CD4-positive, alpha-beta T cell (primary cell): Measurements from ENCODE around the gene TMEM74B. TPM values are rescaled to one million over a fixed set of nuclear protein-coding genes. Genes with fewer than 3 reads are reported as not detected.

Experiments
- ATAC-seq: fragments of 200-7000 bp; cut with Tn5 transposase; one replicate; pipeline ENCODE4 v1.10.0; 2022; ENCODE audit warnings: mild to moderate bottlenecking; ENCODE audit not compliant: poor library complexity
- CTCF ChIA-PET: fragments of 350-600 bp; sonication (Branson Sonifier 250); formaldehyde crosslinking; loops from one replicate; lab custom pipeline; 2021; ENCODE audit warnings: antibody characterized with exemption, inconsistent platforms; lab: Charles Lee
- POLR2A ChIA-PET: fragments of 350-600 bp; sonication (Branson Sonifier 250); formaldehyde crosslinking; loops from one replicate; lab custom pipeline; 2021; ENCODE audit warnings: antibody characterized with exemption, inconsistent platforms; lab: Charles Lee
- DNase-seq, 14 experiments: peaks; one replicate each; pipeline ENCODE4 v3.0.0-alpha.2; 2013 to 2020; ENCODE audit warnings: mixed read lengths in 2 of 14
- H3K27ac ChIP-seq, 2 donors: one replicate each; pipeline versions ENCODE4 v1.5.1 to v1.7.0; 2013; ENCODE audit warnings: low read length in 2 of 2, low read depth in 1 of 2, mild to moderate bottlenecking in 1 of 2
- H3K27me3 ChIP-seq, 2 experiments: 1 replicate in 1 of 2; 2 replicates in 1 of 2; pipeline versions ENCODE4 v1.6.1 to v1.7.0; 2013; ENCODE audit warnings: low read length in 2 of 2, control low read depth in 1 of 2, mild to moderate bottlenecking in 1 of 2, moderate library complexity in 1 of 2; ENCODE audit not compliant: insufficient read depth in 2 of 2, control insufficient read depth in 1 of 2
- H3K36me3 ChIP-seq: one replicate; pipeline ENCODE4 v1.6.1; 2013; ENCODE audit warnings: low read length, control low read depth; ENCODE audit not compliant: insufficient read depth
- H3K4me1 ChIP-seq: one replicate; pipeline ENCODE4 v1.6.1; 2013; ENCODE audit warnings: low read length, control low read depth; ENCODE audit not compliant: insufficient read depth
- H3K4me3 ChIP-seq: one replicate; pipeline ENCODE4 v1.5.1; 2013; ENCODE audit warnings: mild to moderate bottlenecking, low read length, moderate library complexity
- H3K9me3 ChIP-seq, 2 experiments: 1 replicate in 1 of 2; 2 replicates in 1 of 2; pipeline versions ENCODE4 v1.6.1 to v1.7.0; 2013; ENCODE audit warnings: low read length in 2 of 2, mild to moderate bottlenecking in 2 of 2, control low read depth in 1 of 2, moderate library complexity in 1 of 2; ENCODE audit not compliant: control insufficient read depth in 1 of 2, insufficient read depth in 1 of 2
- H3K27ac Mint-ChIP-seq: one replicate; pipeline ENCODE4 v1.8.0; 2020; ENCODE audit warnings: mixed read lengths
- H3K27me3 Mint-ChIP-seq: one replicate; pipeline ENCODE4 v1.8.0; 2021; ENCODE audit warnings: mixed read lengths
- H3K36me3 Mint-ChIP-seq: one replicate; pipeline ENCODE4 v1.8.0; 2021; ENCODE audit warnings: low read depth, mixed read lengths
- H3K4me1 Mint-ChIP-seq: one replicate; pipeline ENCODE4 v1.8.0; 2021; ENCODE audit warnings: low read depth, mixed read lengths
- H3K4me3 Mint-ChIP-seq: one replicate; pipeline ENCODE4 v1.8.0; 2020; ENCODE audit warnings: mild to moderate bottlenecking, mixed read lengths
- H3K9me3 Mint-ChIP-seq: one replicate; pipeline ENCODE4 v1.8.0; 2020; ENCODE audit warnings: mixed read lengths
- CTCF ChIP-seq: fragments of 200-600 bp; IDR thresholded peaks from one replicate; pipeline ENCODE4 v1.8.0; 2022; ENCODE audit warnings: antibody characterized with exemption, mild to moderate bottlenecking
- intact Hi-C, 2 experiments: fragments of 100-400 bp; cut with DNase I in 1 of 2; cut with micrococcal nuclease in 1 of 2; formaldehyde crosslinking; loops; one replicate each; pipeline versions ENCODE4 v1.15.1 to v1.9.0; 2023 to 2025; cut with DNase I, micrococcal nuclease
- total RNA-seq, 174 experiments: library from RNA in 2 of 174; stranded (reverse) in 2 of 174; gene quantifications; one replicate each; pipeline ENCODE4 v1.2.3 and lab custom pipeline; 2021 to 2026

Gene TMEM74B
- total RNA-seq, 2 experiments from 2014 or later, result 0.17 TPM; not detected in 1

GRCh38 chr20:1212023-1212422 is 27.2 kb upstream of the TMEM74B start:
- CTCF ChIA-PET, result interaction anchor here (0.9 to 1.6 kb wide), 3 partner anchors 14 to 257 kb away, joined by 3 to 20 read pairs (median 3); partner anchors contain the start of gene RAD21L1
- POLR2A ChIA-PET, result interaction anchor here (1.3 kb wide), 1 partner anchor 104 kb away, joined by 3 read pairs; no protein-coding TSS in a partner anchor
- Mint-ChIP-seq H3K4me3 (no peak overlapping the region), H3K27me3 (peaks cover 10% of the 10 kb centered on the region), H3K4me1 (peaks cover 36% of the 10 kb centered on the region), H3K36me3 (no peaks in the 10 kb centered on the region), H3K27ac (no peak overlapping the region), H3K9me3 (no peaks in the 10 kb centered on the region)
- H3K27ac ChIP-seq, result no peak overlapping the region
- no peaks in the 10 kb centered on the region for H3K27me3 ChIP-seq
- peaks cover 26% of the 10 kb centered on the region for H3K4me1 ChIP-seq
- ATAC-seq (no peak), DNase-seq (no peak)
- no peaks in the 10 kb centered on the region for H3K9me3 ChIP-seq
- intact Hi-C loops, result loop anchor here (2.0 to 10.0 kb wide), 7 partner anchors 103 to 395 kb away; no protein-coding TSS in a partner anchor
- H3K4me3 ChIP-seq, result no peak overlapping the region
- no peaks in the 10 kb centered on the region for H3K36me3 ChIP-seq
- TF ChIP-seq CTCF, result no peak

GRCh38 chr20:1210501-1210900 is 25.7 kb upstream of the TMEM74B start:
- Histone ChIP-seq H3K36me3 (no peaks in the 10 kb centered on the region), H3K27ac (no peak overlapping the region), H3K4me3 (no peak overlapping the region), H3K27me3 (no peaks in the 10 kb centered on the region), H3K9me3 (no peaks in the 10 kb centered on the region), H3K4me1 (peaks cover 11% of the 10 kb centered on the region)
- Mint-ChIP-seq H3K9me3 (no peaks in the 10 kb centered on the region), H3K27ac (no peak overlapping the region), H3K27me3 (peaks cover 10% of the 10 kb centered on the region), H3K36me3 (no peaks in the 10 kb centered on the region), H3K4me3 (no peak overlapping the region), H3K4me1 (peaks cover 21% of the 10 kb centered on the region)
- ATAC-seq (no peak), DNase-seq (no peak)
- POLR2A ChIA-PET, result no interaction called here
- intact Hi-C loops, result loop anchor here (2.0 to 10.0 kb wide), 4 partner anchors 92 to 238 kb away; partner anchors contain the start of gene PSMF1 (in 1 of the 2)
- CTCF ChIA-PET, result no interaction called here
- no peak for TF ChIP-seq CTCF

GRCh38 chr20:1209447-1210387 is 24.9 kb upstream of the TMEM74B start:
- CTCF ChIA-PET, result no interaction called here
- Histone ChIP-seq H3K36me3 (no peaks in the 10 kb centered on the region), H3K4me3 (no peak overlapping the region), H3K9me3 (no peaks in the 10 kb centered on the region), H3K4me1 (peaks cover 8% of the 10 kb centered on the region), H3K27ac (no peak overlapping the region), H3K27me3 (no peaks in the 10 kb centered on the region)
- ATAC-seq, result no peak
- intact Hi-C loops, result loop anchor here (2.0 to 10.0 kb wide), 4 partner anchors 91 to 237 kb away; partner anchors contain the start of gene PSMF1 (in 1 of the 2)
- Mint-ChIP-seq H3K4me1 (peaks cover 13% of the 10 kb centered on the region), H3K27me3 (peaks cover 10% of the 10 kb centered on the region), H3K36me3 (no peaks in the 10 kb centered on the region), H3K9me3 (no peaks in the 10 kb centered on the region), H3K27ac (no peak overlapping the region), H3K4me3 (no peak overlapping the region)
- POLR2A ChIA-PET, result no interaction called here
- no peak for TF ChIP-seq CTCF
- no peak for DNase-seq
